NCI-H2107 (cell line): ENCODE results near the gene MSH4.
"Not testable (repeated sequence)": the region's sequence is repeated elsewhere in the genome, so short reads cannot be mapped to it uniquely, and the experiment has no call there.

Experiments used
- DNase-seq: peaks from one replicate; lab custom pipeline; 2025; lab: John Stamatoyannopoulos, UW

The MSH4 gene

GRCh38 chr1:75796376-75797272, at the start of gene MSH4:
MSH4 (plus strand) TSS chr1:75796882; CDS start chr1:75796986, 104 bp downstream.
- no peak for DNase-seq

GRCh38 chr1:75757210-75757609, 39.5 kb upstream of the MSH4 start:
- DNase-seq = not testable (repeated sequence)

GRCh38 chr1:75758543-75758942, 38.1 kb upstream of the MSH4 start:
- DNase-seq = not testable (repeated sequence)

DNA sequence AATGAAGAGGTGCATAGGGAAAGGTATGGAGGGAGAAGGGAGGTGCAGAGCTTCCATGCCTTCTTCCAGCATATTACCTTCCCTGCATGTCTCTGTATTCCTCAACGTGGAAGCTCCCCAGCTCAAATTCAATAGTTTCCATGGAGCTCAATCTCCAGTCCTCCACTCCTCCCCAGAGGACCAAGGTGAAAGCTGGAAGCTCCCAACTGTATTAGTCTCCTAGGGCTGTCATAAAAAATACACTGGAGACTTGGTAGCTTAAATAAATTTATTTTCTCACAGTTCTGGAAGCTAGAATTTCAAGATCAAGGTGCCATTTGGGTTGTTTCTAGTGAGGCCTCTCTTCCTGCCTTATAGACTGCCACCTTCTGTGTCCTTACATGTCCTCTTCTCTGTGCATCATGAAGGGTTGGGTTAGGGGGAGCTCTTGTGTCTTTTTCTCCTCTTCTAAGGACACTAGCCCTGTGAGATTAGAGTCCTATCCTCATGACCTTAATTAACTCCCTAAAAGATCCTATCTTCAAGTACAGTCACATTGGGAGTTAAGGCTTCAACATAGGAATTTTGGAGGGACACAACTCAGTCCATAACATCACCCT, 32.5 kb upstream of the MSH4 start:
- no peak for DNase-seq

GRCh38 chr1:75765697-75766355, 30.9 kb upstream of the MSH4 start:
- no peak for DNase-seq

GRCh38 chr1:75768016-75768415, 28.7 kb upstream of the MSH4 start:
- DNase-seq = no peak

GRCh38 chr1:75770761-75771160, 25.9 kb upstream of the MSH4 start:
- DNase-seq = no peak

DNA sequence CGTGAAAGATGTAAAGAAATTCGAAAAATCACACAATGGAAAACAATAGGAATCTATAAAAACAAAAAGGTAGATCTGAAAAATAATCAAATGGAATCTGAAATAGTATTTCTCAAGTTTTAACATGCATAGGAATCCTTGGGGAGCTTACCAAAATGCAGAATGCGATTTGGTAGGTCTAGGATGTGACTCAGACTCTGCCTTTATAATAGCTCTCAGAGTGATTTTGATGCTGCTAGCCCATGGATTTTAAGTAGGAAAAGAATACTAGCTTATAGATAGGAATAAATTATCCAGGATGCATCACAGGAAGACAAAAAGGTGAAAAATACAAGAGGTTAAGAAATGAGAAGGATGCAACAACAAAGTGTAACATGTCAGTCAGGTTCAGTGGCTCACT, 24.7 kb upstream of the MSH4 start:
- DNase-seq = no peak

- DNase-seq = not testable (repeated sequence)
These were observed 18.9 kb upstream of the MSH4 start for GRCh38 chr1:75777812-75778211.

- DNase-seq = not testable (repeated sequence)
These were observed 18.0 kb upstream of the MSH4 start for GRCh38 chr1:75778694-75779093.

GRCh38 chr1:75780183-75780582, 16.5 kb upstream of the MSH4 start:
- not testable (repeated sequence) for DNase-seq

DNA sequence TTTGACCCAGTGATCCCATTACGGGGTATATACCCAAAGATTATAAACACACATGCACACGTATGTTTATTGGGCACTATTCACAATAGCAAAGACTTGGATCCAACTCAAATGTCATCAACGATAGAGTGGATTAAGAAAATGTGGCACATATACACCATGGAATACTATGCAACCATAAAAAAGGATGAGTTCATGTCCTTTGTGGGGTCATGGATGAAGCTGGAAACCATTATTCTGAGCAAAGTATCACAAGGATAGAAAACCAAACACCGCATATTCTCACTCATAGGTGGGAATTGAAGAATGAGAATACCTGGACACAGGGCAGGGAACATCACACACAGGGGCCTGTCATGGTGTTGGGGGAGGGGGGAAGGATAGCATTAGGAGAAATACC, 12.8 kb upstream of the MSH4 start:
- not testable (repeated sequence) for DNase-seq

DNA sequence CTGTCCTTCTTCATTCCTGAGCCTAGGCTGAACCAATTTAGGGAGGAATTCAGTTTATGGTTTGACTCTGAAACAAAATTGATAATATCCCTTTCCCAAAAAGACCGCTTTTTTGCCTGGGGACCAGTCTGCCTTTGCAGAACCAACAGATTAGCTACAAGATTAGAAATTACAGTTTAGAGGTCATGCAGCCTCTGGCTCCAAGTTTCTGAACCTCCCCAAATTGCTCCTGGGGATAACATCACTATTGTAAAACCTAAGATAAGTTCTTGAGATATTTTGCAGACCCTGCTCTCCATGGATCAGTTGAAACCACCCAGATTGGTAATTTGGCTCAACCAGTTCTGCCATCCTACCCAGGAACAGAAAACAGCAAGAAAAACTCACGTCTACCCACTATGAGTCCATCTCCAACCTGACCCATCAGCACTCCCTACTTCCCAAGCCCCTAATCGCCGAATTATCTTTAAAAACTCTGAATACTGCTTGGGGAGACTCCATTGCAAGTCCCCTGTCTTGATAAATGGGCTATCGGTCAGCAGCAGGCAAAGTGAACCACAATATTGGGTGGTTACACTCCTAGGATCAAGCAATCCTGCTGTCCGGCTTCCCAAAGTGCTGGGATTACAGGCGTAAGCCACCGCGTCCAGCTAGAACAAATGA, 11.2 kb upstream of the MSH4 start:
- no peak for DNase-seq

DNA sequence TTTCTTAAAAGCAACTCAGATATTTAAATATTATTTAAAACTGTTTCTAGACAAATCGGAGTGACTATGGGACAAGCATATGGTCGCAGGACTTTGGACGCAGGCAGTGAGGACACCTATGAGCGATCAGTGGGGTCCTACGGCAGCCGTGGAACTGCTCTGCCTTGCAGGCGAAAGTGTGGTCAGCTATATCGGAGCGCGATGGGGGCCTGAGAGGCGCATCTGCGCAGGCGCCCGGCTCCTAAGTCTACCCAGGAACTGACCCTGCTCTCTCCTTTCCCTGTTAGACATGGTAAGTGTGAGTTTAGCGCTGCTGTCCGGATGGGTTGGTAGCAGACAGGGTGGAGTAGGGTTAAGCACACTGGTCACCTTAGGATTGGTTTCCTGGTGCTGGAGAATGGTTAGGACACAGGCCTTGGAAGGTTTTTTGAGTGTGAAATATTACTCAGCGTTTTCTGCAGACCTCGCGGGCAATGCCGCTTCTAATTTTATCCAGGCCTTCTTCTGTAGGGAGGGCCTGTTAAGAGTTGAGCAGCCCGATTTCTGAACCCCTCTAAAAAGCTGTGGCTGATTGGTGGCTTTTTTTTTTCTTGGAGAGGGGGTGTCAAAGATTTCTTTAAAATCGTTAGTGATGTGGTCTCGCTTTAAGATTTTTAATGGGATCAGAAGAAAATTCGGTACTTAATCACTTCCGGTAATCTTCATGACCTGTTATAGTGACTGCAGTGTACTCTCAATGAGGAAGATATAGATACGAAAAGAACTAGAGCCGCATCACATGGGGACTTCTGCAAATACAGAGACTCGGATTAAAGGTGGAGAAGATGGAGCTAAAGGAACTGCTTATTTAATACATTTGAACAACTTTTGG, 10.5 kb upstream of the MSH4 start, which contains the start of gene RABGGTB:
RABGGTB (plus strand) TSS at position 274 of the 871 bp plus-strand sequence; CDS start at position 290, 16 bp downstream.
- peak; percentile 92 for DNase-seq

DNA sequence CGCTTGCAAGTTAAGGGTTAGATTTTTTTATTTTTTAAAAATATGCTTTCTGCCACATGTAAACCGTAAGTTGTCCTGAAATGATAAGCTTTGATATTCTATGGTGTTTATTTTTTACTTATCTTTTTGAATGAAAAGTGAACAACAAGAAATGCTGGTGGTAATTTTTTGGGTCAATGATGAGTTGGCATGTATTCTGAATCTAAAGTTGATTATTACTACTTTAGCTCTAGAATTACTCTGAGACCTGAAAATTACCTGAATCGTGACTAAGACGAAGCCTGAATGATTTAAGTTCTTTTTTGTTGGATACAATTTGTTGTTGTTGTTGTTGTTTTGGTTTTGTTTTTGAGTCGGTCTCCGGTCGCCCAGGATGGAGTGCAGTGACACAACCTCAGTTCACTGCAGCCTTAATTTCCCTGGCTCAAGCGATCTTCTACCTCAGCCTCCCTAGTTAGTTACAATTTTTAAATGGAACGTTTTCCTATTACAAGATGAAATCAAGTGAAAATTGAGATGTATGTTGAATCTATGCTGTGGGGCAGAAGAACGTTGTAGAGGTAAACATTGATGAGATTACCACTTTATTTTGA, 9.7 kb upstream of the MSH4 start:
- no peak for DNase-seq

DNA sequence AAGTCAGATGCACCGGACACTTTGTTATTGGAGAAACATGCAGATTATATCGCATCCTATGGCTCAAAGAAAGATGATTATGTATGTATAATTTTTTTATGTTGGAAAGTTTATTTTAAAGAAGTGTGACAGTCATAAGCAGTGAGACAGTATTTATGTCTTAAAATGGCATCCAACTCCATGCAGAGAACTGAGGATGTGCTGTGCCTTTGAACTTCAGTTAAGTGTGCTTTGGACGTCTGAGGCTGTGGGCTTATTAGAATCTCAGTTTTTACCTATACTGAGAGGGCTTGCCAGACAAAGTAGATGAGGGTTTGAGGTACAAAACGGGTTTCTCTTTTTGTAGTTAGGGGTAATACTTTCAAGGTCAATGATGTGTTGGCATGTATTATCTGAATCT, 9.2 kb upstream of the MSH4 start:
- no peak for DNase-seq

DNA sequence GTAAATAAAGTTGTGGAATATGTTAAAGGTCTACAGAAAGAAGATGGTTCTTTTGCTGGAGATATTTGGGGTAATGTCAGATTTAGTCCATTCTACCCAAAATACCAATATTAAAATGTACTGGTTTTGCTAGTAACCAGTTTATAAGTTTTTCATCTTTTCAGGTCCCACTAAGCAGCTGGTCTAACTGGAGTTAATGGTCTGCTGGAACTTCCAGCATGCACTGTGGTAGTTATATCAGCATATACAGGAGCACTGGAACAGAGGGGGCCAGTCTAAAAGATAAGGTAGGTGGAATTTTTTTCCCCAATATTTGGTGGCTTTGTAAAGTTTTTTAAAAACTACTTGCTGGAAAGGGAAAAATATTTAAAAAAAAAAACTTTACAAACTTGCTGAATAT, 6.7 kb upstream of the MSH4 start:
- no peak for DNase-seq

GRCh38 chr1:75791022-75791421, 5.7 kb upstream of the MSH4 start:
- no peak for DNase-seq

GRCh38 chr1:75792091-75792490, 4.6 kb upstream of the MSH4 start:
- DNase-seq = no peak

GRCh38 chr1:75794382-75794781, 2.3 kb upstream of the MSH4 start:
- no peak for DNase-seq

DNA sequence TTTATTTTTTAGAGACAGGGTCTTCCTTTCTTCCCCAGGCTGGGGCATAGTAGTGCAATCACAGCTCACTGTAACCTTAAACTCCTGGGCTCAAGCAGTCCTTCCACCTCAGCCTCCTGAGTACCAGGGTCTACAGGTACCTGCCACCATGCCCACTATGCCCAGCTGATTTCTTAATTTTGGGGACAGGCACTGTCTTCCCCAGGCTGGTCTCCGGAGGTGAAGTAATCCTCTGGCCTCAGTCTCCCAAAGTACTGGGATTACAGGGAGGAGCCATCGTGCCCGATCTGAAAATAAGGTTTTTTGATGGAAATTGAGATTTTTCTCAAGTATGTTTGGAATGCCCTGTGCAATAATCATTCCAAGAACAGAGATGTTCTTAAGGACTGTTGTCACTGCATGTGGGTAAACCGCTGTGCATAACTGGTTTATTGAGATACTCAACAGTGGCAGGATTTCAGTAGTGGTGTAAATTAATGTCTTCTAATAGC, 934 bp upstream of the MSH4 start:
- DNase-seq = no peak
